A549 (cell line): Measurements from ENCODE around the gene CEP128.

Source experiments
- CTCF ChIP-seq: fragments of >200 bp; sonication (Bioruptor Twin); formaldehyde crosslinking; IDR thresholded peaks from 3 replicates; pipeline ENCODE4 v1.5.1; 2016
- POLR2A ChIP-seq: IDR thresholded peaks from 2 replicates; pipeline ENCODE4 v1.6.1; 2012; ENCODE audit warnings: mild to moderate bottlenecking, low read length
- RAD21 ChIP-seq, 2 experiments: fragments of >200 bp in 1 of 2; sonication (Bioruptor Twin) in 1 of 2; formaldehyde crosslinking in 1 of 2; IDR thresholded peaks in 1 of 2; conservative IDR thresholded peaks in 1 of 2; 2 replicates in 1 of 2; 3 replicates in 1 of 2; pipeline ENCODE4 v1.6.1; 2012 to 2018; ENCODE audit warnings: inconsistent platforms in 1 of 2
- RCOR1 ChIP-seq: fragments of 150-350 bp; IDR thresholded peaks from 2 replicates; pipeline ENCODE4 v1.6.1; 2014; ENCODE audit warnings: antibody characterized with exemption, low read length, low read depth
- REST ChIP-seq: fragments of 200-600 bp; sonication (generic); IDR thresholded peaks from 2 replicates; pipeline ENCODE4 v1.6.1; 2016; ENCODE audit warnings: antibody characterized with exemption, mild to moderate bottlenecking, moderate library complexity

- TF ChIP-seq RCOR1 (no peak), CTCF (no peak), RAD21 (conservative IDR thresholded peaks at IDR 0.05 in 1 of 2, IDR thresholded peaks at IDR 0.05 in 1 of 2) (no peak), POLR2A (no peak), REST (no peak)
Observed at GRCh38 chr14:80448267-80448666, 493.3 kb downstream of the CEP128 start.
